ENCODE data around the gene USP48.
"Not testable (repeated sequence)": the region's sequence is repeated elsewhere in the genome, so short reads cannot be mapped to it uniquely, and the experiment has no call there.

USP48 gene

DNA sequence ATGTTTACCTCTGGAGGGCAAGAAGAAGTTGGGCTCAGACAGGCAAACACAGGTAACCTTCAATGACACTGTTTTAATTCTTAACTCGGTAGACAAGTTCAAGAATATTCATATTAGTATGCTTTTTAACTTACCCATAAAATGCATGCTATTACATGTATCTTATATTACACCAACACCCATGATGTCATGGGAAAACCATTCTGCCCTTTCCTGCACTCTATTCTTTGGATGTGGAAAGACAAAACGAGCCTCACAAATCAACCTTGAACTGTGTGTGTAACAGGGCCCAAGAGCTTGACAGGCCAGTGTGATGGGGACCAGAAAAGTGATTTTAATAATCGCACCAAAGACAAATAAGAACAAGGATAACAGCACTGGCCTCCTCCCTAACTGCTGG is 91.2 kb downstream of the USP48 start:
- DNase-seq (ENCODE audit: low spot score) = no peak

DNA sequence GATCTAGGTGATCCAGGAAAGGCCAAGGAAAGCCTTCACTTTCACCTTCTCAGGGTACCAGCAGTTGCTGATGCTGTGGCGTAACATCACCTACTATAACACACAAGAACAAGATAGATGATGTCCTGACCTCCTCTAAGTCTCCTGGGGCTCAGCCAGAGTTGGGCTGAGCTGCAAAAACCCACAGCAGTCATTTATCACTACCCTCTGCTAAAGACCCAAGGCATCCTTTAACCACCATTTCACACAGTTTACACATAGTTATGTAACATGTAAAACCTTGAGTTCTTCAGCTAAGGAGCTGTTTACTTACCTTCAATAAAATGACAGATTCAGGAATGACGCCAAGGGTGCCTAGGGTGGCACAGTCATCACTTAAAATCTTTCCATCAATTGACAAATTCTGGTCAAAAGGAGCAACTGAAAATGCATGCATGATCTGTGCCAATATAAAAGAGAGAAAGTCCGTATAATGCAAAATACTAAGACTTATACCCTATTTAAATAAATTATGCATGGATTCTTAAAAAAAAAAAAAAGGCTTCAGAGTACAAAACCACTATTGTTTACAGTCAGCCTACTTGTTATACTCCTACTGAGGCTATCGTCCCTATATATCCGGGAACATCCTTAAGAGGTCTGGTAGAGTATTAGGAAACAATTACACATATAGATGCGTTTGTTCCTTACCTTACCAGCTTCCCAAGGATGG is 93.1 kb downstream of the USP48 start:
- no peak for DNase-seq (ENCODE audit: low spot score)

DNA sequence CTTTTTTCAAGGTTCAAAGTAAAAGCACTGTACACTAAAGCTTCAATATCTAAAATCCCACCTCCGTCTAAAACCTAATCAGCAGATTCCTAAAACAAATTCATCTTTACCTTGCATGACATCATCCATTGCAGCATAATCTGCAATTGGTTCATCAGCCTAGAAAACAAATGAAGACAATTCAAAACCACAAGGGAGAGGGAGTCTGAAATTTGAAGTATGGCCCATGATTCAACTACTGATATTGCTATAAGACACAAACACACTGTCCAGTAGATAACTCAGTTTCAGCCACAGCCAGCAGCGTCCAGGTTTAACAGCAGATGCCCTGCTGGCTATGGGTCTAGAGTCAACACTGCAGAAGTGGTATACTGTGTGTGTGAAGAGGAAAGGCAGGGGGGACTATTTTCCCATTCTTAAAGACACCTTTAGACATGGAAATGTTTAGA is 95.8 kb downstream of the USP48 start:
- DNase-seq (ENCODE audit: low spot score) = no peak

DNA sequence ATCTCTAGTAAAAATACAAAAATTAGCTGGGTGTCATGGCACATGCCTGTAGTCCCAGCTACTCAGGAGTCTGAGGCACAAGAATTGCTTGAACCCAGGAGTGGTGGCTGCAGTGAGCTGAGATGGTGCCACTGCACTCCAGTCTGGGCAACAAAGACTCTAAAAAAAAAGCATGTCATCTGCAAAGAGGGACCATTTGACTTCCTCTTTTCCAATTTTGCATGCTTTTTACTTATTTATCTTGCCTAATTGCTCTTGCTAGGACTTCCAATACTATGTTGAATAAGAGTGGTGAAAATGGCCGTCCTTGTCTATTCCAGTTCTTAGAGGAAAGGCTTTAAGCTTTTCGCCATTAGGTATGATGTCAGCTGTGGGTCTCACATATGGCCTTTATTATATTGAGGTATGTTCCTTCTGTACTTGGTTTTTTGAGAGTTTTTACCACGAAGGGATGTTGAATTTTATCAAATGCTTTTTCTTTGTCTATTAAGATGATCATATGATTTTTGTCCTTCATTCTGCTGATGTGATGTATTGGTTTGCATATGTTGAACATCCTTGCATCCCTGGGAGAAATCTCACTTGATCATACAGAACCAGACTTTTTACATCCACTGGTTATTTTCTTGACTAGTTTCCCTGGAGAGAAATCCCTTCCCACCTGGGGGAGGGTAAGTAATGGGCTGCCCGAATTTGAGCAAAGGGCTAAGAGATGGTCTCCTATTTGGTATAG is 96.8 kb downstream of the USP48 start:
- no peak for DNase-seq (ENCODE audit: low spot score)

DNA sequence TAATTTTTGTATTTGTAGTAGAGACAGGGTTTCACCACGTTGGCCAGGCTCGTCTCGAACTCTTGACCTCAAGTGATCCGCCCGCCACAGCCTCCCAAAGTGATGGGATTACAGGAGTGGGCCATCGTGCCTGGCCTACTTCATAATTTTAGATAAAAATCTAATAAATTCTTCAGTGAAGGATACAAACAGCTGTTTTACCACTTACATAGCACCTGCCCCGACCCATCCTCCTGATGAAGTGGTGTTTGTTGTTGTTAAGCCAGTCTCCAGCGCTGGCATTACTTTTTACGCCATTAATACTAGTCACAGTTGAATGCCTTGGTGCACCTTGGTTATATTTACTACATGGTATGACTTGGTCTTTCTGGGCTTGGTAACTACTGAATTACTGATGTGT is 101.5 kb downstream of the USP48 start:
- DNase-seq (ENCODE audit: low spot score) = no peak

DNA sequence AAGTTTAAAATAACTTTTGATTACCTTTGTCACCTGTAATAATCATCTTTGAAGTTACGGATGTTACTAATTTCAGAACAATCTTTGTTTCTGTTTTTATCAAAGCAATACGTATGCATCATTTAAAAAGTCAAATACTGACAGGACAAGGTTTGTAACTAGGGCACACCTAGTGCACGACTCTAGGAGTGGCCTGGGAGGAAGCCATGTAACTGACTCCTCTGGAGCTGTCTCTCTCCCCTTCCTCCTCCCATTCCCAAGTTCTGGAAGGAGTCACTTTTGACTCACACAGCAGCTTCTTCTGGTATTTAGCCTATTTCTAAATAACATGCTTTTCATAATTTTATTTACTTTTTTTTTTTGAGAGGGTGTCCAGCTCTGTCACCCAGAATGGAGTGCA is 102.0 kb downstream of the USP48 start:
- no peak for DNase-seq (ENCODE audit: low spot score)

DNA sequence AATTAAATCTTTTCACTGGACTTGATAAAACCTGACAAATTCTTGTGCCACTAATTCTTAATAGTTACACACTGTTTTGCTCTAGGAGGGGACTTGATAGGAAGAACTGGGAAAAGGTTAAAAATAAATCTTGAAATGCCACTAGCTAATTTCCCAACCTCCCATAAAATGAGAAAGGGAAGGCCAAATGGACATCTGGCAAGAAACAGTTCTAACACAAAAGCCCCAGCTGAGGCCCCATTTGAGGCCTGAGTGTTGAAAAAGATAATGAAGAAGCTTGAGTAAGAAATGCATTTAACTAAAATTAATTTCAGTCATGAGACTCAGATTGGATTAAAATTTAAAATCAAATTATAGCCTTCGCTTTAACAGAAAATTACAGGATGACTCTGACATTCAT is 102.6 kb downstream of the USP48 start:
- DNase-seq (ENCODE audit: low spot score) = no peak

DNA sequence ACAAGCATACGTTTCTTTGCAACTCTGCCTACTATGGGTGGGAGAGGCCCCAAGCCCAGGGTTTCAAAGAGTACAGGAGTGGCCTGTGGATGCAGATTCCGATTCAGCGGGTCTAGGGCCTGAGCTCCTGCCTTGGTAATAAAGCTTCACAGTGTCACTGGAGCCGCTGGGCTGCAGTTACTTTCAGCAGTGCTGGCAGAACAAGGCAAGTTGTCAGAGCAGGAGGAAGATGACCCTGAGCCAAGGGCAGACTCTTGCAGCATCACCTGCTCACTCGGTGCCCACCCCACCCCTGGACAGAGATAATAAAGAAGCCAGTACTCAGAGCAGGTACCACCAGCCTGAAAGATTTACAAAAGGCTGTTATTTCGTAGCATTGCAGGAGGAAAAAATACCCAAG is 105.8 kb downstream of the USP48 start:
- no peak for DNase-seq (ENCODE audit: low spot score)

DNA sequence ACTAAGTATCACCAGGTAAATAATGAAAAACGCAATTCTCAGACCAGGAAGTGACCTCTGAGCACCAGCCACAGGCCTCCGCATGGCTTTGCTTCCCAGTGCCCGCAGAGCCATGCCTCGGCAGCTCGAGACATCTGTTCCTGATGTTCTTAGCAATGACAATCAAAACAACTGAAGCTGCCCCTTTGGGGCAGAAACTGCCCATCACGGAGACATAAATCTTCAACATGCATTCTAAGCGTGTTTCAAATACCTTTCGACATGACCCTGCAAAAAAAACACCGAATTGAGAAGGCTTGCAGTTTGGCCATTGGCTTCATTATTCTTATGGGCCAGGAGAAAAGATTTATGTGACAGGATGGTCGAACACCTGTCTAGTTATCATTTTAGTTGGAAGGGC is 108.0 kb downstream of the USP48 start:
- DNase-seq (ENCODE audit: low spot score) = no peak

DNA sequence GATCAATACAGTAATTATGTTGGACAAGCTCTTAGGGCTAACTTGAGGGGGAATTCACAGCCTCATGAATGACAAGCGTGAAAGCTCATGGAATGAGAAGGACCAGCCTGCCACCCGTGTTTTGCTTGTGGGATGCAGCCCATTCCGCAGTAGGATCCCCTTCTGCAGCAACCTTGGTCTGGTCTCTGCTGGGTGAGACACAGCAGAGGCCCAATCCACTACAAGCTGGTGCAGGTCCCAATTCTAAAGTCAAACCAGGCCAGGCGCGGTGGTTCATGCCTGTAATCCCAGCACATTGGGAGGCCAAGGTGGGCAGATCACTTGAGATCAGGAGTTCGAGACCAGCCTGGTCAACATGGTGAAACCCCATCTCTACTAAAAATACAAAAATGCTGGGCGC is 109.1 kb downstream of the USP48 start:
- DNase-seq (ENCODE audit: low spot score) = not testable (repeated sequence)

DNA sequence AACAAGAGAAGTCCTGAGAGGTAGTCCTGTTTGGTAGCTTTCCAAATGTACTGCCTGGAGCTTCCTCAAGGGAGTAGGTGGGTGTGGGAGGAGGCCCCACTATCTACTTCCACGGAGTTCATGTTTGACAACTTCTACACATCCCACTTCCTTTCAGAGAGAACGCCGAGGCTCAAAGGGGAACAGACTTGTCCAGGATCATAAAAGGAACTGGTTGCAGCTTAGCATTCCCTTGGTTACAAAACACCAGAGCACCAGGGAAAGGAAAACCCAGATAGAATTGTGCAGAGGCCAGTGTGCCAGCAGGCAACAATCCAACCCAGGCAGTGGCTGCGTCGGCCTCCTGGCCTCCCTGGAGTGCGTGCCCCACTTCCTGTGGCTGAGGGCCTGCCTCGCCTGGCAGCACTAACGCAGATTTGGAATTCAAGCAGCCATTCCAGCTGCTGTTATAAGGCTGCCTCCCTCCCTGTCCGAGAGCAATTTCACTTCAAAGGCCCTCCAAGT is 109.6 kb downstream of the USP48 start:
- DNase-seq (ENCODE audit: low spot score) = no peak

DNA sequence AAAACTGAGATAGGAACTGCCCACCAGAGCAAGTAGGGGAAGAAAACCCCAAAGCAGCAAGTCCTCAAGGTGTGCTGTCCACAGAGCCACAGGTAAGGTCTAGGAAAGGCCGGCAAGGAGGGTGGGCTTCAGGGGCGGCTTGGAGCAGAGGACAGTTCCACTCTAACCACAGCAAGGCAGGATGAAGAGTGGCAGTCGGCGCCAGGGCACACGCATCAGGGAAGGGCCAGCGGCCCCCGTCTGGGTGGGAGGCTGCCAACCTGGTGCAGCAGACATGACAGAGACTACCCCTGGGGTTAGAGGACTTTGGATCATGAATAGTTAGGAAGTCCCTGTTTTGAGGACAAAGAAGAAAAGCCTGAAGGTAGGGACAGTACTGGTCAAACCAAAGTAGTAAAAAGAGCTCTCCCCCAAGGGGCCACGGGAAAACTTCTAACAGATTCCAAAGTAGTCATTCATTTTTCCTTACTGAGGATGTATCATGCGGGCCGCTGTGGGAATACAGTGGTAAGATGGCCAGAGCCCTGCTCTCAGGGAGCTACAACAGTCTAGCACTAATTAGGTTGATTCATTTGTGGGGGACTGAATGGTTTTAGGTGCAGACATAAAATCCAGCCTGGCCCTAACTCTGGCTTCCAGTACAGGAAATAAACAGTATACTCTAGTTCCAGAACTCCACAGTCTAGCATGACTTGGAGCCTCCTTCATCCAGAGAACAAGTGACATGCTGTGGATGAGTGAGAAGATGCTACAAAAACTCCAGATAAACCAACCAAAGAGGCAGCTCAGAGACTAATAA is 110.3 kb downstream of the USP48 start:
- no peak for DNase-seq (ENCODE audit: low spot score)

DNA sequence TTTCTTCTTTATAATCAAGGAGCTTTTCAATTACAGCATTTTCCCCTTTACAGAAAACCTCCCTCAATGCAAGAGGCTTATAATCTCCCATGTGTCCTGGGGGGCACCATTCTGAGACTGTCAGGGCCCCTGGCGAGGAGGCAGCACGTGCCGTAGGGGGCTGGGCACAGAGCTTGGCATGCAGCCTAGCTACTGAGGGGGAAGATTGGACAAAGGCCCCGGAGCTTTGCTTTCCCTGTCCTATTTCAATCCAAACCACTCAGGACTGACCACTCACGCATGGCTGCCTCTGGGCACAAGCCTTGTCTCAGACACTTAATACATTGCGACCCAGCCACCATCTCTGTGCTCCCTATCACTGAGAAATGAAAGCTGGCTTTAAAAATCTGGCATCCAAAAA is 111.0 kb downstream of the USP48 start:
- DNase-seq (ENCODE audit: low spot score) = no peak

DNA sequence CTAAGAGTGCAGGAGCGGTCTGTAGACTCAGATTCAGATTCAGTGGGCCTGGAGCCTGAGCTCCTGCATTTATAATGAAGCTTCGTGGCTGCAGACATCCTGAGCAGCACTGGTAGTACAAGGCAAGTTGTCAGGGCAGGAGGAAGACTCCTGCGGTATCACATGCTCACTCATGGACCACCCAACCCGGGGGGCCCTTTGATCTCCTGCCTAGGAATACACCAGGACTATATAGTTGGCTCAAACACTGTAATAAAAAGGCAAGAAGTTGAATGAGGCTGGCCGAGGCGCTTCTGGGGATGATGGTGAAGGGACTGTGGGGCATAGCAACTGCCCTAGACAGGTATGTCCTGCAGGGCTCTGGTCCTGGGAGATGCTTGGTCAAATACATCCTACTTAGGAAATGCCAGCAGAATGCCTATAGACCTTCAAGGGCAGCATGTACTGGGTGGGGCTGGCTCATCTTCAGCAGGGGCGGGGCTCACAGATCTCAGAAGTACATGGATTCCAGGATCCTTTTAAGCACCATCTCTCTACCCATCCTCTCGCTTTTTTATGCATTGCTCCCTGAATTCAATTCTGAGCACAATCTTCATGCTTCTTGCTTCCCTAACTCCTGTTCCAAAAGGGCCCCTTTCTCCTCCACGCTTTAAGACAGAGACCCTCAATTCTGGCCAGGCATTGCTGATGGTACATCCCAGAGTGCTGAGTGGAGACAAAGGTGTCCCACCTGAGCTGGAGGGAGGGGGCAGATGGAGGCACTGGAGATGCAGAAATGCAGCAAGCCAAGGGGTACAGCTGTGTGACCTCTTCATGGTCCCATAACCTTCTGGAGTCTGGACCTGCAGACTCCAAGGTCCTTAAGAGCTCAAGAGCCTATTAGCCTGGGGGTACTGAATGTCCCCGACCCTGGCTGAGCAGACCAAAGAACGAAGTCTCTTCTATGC is 111.7 kb downstream of the USP48 start:
- DNase-seq (ENCODE audit: low spot score) = no peak

DNA sequence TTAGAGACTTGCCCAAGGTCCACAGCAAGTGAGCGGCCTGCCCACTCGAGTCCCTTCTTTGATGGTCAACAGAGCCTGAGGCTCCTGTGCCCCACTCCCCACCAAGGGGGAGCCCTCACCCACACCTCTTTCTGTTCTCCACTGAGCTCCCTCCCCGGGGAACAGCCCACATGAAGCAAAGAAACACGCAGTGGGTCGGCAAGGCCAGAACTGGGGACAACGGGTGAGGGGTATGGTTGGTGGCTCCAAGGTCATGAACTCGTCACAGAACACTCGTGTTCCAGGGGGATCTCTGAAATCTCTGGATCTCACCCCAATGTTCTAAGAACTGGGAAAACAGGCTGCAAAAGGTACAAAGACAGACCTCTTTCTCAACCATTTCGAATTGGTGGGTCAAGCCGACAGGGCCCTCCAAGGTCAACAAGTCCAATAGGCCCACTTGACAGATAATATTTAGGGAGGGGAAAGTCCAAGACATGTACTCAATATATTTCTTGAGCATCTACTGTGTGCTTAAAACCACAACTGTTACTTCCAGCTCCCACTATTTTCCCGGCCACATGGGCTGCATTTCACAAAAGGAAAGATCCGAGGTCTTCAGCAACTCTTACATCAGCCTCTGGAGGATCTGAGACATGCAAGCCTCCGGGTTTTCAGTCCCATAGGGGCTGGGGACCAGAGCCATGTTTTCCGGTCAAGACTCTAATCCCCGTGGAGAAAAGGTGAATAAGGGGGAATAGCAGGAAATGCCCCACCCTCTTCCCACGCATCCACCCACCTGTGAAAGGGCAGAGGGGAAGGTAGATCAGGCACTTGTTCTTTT is 112.7 kb downstream of the USP48 start:
- no peak for DNase-seq (ENCODE audit: low spot score)

DNA sequence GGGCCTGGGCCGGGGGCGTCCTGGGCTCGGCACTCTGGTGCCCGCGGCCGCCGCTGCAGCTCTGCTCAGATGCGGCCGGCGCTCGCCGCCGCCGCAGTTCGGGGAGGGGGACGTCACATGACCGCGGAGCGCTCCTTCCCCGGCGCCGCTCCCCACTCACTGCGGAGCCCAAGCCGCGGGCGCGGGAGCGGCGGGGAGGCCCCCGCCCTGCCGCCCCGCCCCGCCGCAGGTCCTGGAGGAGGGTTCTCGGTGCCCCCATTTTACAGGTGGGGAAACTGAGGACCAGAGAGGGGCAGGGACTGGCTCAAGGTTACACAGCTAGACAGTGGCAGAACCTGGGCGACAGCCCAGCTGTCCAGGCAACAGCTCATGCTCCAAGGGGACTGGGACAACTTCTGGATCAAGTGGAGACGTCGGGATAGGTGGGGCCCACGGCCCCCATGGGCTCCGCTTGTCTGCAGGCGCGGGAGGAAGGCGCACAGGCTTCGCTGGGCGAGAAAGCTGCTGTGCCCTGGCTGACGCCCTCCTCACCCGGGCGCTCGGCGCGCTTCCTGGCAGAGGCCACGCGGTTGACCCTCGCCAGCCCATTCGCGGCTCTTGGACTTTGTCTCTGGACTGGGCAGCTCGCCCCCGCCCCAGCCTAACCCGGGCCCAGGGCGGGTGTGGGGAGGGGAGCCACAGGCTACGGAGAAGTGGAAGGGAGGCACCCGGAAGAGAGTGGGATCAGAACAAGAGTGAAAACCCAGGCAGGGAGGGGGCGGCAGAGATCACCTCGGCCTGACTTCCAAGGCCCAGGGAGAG is 113.5 kb downstream of the USP48 start, which contains the start of gene RAP1GAP:
Gene RAP1GAP, minus strand, starts transcription at position 100 of the 801 bp plus-strand sequence. CDS start 49,325 bp downstream, outside the sequence.
- peak; percentile 11 for DNase-seq (ENCODE audit: low spot score)

DNA sequence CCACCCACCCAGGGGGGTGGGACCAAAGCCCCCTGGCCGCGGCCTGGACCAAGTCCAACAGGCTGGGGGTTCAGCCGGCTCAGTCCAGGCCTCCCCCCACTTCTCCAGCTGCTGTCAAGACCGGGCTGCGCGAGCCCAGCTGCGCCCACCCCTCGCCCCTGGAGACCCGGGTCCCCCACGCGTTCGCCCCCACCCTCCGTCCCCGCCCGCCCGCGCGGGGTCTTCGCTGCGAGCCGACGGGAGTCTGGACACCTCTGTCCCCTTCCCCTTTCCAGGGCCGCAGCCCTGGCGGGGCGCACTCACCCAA is 114.0 kb downstream of the USP48 start:
- DNase-seq (ENCODE audit: low spot score) = no peak

DNA sequence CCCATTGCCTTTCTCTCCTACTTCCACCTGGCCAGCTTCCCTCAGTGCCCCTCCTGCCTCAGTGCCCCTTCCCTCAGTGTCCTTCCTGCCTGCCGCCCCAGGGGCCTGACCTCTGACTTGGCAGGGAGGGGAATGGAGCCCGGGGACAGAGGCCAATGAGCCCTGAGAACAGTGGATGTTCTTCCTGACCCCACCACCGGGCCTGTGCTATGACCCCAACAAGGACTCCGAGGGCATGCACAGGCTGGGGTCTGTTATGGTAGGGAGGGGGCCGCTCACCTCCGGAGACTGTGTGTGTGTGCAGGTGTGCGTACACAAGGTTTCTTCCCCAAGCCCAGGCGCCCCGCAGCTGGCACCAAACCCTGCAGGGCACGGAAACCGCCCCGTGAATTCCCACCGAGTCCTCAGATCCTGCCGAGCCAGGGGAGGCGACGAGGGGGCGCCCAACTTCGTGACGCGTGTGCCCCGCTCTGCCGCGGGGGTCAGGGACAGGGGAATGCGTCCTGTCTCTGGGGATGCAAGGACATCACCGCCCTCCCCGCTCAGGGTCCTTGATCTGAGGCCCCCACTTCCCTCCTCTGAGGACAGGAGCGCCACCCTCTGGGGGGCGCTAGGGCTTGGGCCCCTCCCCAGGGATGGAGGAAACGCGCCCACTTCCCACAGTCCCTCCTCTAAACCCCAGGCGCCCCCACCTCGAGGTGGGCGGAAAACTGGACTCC is 114.6 kb downstream of the USP48 start:
- no peak for DNase-seq (ENCODE audit: low spot score)

Data from CD4-positive, alpha-beta T cell treated with Interleukin-15 for 4 hours (primary cell).